Glutamatergic neuron (in vitro differentiated cells): ENCODE measurements around the gene CCND1. TPM values are rescaled to one million over a fixed set of nuclear protein-coding genes. Genes with fewer than 3 reads are reported as not detected.

ENCODE experiments used
- DNase-seq: peaks from one replicate; pipeline ENCODE4 v3.0.0; 2022
- H3K27ac Mint-ChIP-seq: one replicate; pipeline ENCODE4 v1.8.0; 2020; ENCODE audit warnings: mild to moderate bottlenecking, mixed read lengths, inconsistent platforms; ENCODE audit not compliant: unreplicated experiment
- H3K27me3 Mint-ChIP-seq: one replicate; pipeline ENCODE4 v1.8.0; 2020; ENCODE audit warnings: mild to moderate bottlenecking, moderate library complexity, mixed read lengths, inconsistent platforms; ENCODE audit not compliant: unreplicated experiment
- H3K36me3 Mint-ChIP-seq: one replicate; pipeline ENCODE4 v1.8.0; 2020; ENCODE audit warnings: mild to moderate bottlenecking, mixed read lengths, inconsistent platforms; ENCODE audit not compliant: unreplicated experiment
- H3K4me1 Mint-ChIP-seq: one replicate; pipeline ENCODE4 v1.8.0; 2020; ENCODE audit warnings: mild to moderate bottlenecking, low read depth, mixed read lengths, inconsistent platforms; ENCODE audit not compliant: unreplicated experiment
- H3K4me3 Mint-ChIP-seq: one replicate; pipeline ENCODE4 v1.8.0; 2020; ENCODE audit warnings: mild to moderate bottlenecking, mixed read lengths, inconsistent platforms; ENCODE audit not compliant: unreplicated experiment
- H3K9me3 Mint-ChIP-seq: one replicate; pipeline ENCODE4 v1.8.0; 2020; ENCODE audit warnings: mild to moderate bottlenecking, moderate library complexity, mixed read lengths, inconsistent platforms; ENCODE audit not compliant: unreplicated experiment
- total RNA-seq: library from RNA; stranded (reverse); fragmentation: NEBNext Ultra II Directional; extraction: Animal tissue kit (Norgen Biotek cat#: 25700); gene quantifications from one replicate; pipeline ENCODE4 v1.2.1, GENCODE V29; 2021; ENCODE audit not compliant: unreplicated experiment
- TF ChIP-seq, protein P1 (sequence below): fragments of 200-600 bp; sonication (generic); IDR thresholded peaks from one replicate; pipeline ENCODE4 v1.5.0; 2021; ENCODE audit not compliant: partially characterized antibody, unreplicated experiment

The CCND1 gene
- total RNA-seq, 1 donor from 2014 or later, result 36.1 TPM

GRCh38 chr11:69632900-69633299 is 8.1 kb upstream of the CCND1 start:
- Mint-ChIP-seq H3K27me3 (peaks cover 13% of the 10 kb centered on the region), H3K27ac (no peak overlapping the region), H3K4me1 (peaks cover 4% of the 10 kb centered on the region), H3K4me3 (no peak overlapping the region), H3K9me3 (peaks cover 7% of the 10 kb centered on the region), H3K36me3 (peaks cover 5% of the 10 kb centered on the region)
- DNase-seq, result no peak
- TF ChIP-seq, protein P1, sequence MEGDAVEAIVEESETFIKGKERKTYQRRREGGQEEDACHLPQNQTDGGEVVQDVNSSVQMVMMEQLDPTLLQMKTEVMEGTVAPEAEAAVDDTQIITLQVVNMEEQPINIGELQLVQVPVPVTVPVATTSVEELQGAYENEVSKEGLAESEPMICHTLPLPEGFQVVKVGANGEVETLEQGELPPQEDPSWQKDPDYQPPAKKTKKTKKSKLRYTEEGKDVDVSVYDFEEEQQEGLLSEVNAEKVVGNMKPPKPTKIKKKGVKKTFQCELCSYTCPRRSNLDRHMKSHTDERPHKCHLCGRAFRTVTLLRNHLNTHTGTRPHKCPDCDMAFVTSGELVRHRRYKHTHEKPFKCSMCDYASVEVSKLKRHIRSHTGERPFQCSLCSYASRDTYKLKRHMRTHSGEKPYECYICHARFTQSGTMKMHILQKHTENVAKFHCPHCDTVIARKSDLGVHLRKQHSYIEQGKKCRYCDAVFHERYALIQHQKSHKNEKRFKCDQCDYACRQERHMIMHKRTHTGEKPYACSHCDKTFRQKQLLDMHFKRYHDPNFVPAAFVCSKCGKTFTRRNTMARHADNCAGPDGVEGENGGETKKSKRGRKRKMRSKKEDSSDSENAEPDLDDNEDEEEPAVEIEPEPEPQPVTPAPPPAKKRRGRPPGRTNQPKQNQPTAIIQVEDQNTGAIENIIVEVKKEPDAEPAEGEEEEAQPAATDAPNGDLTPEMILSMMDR, result no peak

DNA sequence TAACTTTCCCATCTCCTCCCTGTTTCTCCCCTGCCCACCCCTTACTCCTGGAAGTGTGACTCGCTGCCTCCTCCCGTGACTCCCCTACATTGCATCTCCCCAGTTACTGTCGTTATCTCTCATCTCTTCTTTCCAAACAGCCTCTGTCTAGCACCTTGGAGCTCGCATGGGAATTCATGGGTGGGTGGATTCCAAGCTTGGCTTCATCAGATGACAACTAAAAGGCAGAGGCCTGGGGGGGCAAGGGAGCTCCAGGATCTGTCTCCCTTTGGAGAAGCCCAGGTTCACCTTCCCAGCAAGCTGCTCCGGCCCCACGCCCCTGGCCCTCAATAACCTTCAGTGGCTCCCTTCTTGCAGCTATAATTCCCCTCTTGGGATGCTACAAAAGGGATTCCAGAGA is 6.9 kb upstream of the CCND1 start:
- H3K27ac Mint-ChIP-seq, result no peak overlapping the region
- no peak for DNase-seq

GRCh38 chr11:69634590-69634989 is 6.4 kb upstream of the CCND1 start:
- H3K27ac Mint-ChIP-seq, result no peak overlapping the region

More for the DNA sequence above, 6.9 kb upstream of the CCND1 start:
- H3K27me3 Mint-ChIP-seq, result peaks cover 13% of the 10 kb centered on the region
- TF ChIP-seq, protein P1, result no peak
- peaks cover 8% of the 10 kb centered on the region for H3K9me3 Mint-ChIP-seq
- H3K36me3 Mint-ChIP-seq, result peaks cover 5% of the 10 kb centered on the region
- H3K4me3 Mint-ChIP-seq, result no peak overlapping the region
- peaks cover 4% of the 10 kb centered on the region for H3K4me1 Mint-ChIP-seq

GRCh38 chr11:69635195-69635594 is 5.8 kb upstream of the CCND1 start:
- Mint-ChIP-seq H3K4me3 (no peak overlapping the region), H3K27ac (no peak overlapping the region), H3K27me3 (peaks cover 12% of the 10 kb centered on the region), H3K9me3 (peaks cover 6% of the 10 kb centered on the region), H3K4me1 (peaks cover 4% of the 10 kb centered on the region), H3K36me3 (peaks cover 5% of the 10 kb centered on the region)
- DNase-seq, result no peak
- TF ChIP-seq, protein P1, result no peak

More at GRCh38 chr11:69634590-69634989, 6.4 kb upstream of the CCND1 start:
- DNase-seq, result no peak
- Mint-ChIP-seq H3K27me3 (peaks cover 11% of the 10 kb centered on the region), H3K36me3 (peaks cover 5% of the 10 kb centered on the region), H3K4me3 (no peak overlapping the region), H3K9me3 (peaks cover 6% of the 10 kb centered on the region), H3K4me1 (peaks cover 4% of the 10 kb centered on the region)
- TF ChIP-seq, protein P1, result no peak

GRCh38 chr11:69635804-69636511 is 5.0 kb upstream of the CCND1 start:
- peaks cover 5% of the 10 kb centered on the region for H3K36me3 Mint-ChIP-seq
- H3K4me3 Mint-ChIP-seq, result peak overlapping the region; percentile 63
- peaks cover 7% of the 10 kb centered on the region for H3K9me3 Mint-ChIP-seq
- H3K4me1 Mint-ChIP-seq, result peaks cover 4% of the 10 kb centered on the region
- peaks cover 15% of the 10 kb centered on the region for H3K27me3 Mint-ChIP-seq
- DNase-seq, result no peak
- TF ChIP-seq, protein P1, result no peak
- no peak overlapping the region for H3K27ac Mint-ChIP-seq
